Measurements from ENCODE around the gene DAGLB.
"Not testable (repeated sequence)": the region's sequence is repeated elsewhere in the genome, so short reads cannot be mapped to it uniquely, and the experiment has no call there.

The DAGLB gene

DNA sequence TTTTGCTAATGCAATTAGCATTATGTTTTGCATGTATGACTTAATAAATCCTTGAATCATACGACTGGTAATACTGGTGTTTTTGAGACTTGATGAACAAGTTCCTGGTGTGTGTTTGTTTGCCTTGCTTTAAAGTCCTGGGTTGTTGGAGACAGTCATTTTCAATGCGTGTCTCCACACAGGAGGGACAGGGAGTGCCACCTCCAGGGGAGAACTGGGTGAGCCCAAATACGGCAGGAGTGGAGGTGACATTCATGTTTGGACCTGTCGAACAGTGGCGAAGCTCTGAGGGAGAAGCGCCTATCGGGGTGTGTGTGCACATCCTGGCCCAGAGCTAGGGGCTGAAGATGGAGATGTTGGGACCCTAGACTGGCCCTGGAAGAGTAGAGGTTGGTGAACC, 43.8 kb downstream of the DAGLB start:
- Mint-ChIP-seq H3K9me3 (no peaks in the 10 kb centered on the region), H3K4me1 (ENCODE audit: low read depth) (peaks cover 6% of the 10 kb centered on the region), H3K27me3 (no peaks in the 10 kb centered on the region), H3K36me3 (ENCODE audit: low read depth) (peaks cover 92% of the 10 kb centered on the region), H3K4me3 (no peak overlapping the region), H3K27ac (peak overlapping the region; percentile 57)
- no peak for DNase-seq

DNA sequence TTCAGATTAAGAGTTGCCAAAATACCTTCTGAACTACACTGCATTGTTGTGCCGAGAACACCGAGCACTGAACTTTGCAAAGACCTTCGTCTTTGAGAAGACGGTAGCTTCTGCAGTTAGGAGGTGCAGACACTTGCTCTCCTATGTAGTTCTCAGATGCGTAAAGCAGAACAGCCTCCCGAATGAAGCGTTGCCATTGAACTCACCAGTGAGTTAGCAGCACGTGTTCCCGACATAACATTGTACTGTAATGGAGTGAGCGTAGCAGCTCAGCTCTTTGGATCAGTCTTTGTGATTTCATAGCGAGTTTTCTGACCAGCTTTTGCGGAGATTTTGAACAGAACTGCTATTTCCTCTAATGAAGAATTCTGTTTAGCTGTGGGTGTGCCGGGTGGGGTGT, 45.0 kb downstream of the DAGLB start:
- no peaks in the 10 kb centered on the region for H3K27me3 Mint-ChIP-seq
- H3K36me3 Mint-ChIP-seq (ENCODE audit: low read depth) = peaks cover 94% of the 10 kb centered on the region
- no peak overlapping the region for H3K4me3 Mint-ChIP-seq
- DNase-seq = no peak
- peak overlapping the region; percentile 39 for H3K27ac Mint-ChIP-seq
- H3K4me1 Mint-ChIP-seq (ENCODE audit: low read depth) = peaks cover 14% of the 10 kb centered on the region
- H3K9me3 Mint-ChIP-seq = no peaks in the 10 kb centered on the region

DNA sequence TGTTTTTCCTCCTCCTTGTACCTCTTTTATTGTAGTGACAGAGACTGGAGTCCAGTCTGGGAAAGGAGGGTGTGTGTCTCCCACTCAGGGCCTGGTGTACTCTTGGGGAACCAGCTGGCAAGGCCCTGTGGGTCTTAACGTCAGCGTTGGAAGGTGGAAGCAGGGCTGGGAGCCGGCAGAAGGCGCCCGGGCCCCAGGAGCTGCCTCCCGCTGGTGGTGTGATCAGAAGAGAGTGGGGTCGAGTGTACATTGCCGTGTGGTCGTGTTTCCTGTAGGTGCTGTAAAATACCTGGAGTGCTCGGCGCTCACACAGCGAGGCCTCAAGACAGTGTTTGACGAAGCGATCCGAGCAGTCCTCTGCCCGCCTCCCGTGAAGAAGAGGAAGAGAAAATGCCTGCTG, 45.7 kb downstream of the DAGLB start:
- H3K27me3 Mint-ChIP-seq = no peaks in the 10 kb centered on the region
- H3K36me3 Mint-ChIP-seq (ENCODE audit: low read depth) = peaks cover 93% of the 10 kb centered on the region
- H3K9me3 Mint-ChIP-seq = no peaks in the 10 kb centered on the region
- no peak for DNase-seq
- H3K4me1 Mint-ChIP-seq (ENCODE audit: low read depth) = peaks cover 17% of the 10 kb centered on the region
- H3K4me3 Mint-ChIP-seq = no peak overlapping the region
- H3K27ac Mint-ChIP-seq = peak overlapping the region; percentile 64

DNA sequence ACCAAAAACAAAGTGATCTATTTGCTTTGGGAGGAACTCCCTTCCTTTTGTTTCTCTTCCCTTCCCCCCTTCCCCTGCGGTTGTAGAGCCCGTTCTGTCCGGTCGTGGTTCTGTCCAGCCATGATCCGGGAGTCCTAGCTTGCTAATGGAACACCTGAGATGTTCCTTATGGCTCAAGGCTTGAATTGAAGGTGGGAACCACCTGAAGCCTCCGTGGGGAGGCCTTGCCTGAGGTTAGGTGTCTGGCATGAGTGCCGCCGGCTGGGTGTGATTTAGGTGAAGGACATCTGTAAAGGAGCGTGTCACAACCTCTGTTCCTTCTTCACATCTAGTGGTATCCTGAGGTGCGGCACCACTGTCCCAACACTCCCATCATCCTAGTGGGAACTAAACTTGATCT, 46.2 kb downstream of the DAGLB start:
- Mint-ChIP-seq H3K4me3 (no peak overlapping the region), H3K4me1 (ENCODE audit: low read depth) (peaks cover 17% of the 10 kb centered on the region), H3K36me3 (ENCODE audit: low read depth) (peaks cover 90% of the 10 kb centered on the region), H3K27me3 (no peaks in the 10 kb centered on the region), H3K27ac (peak overlapping the region; percentile 79), H3K9me3 (no peaks in the 10 kb centered on the region)
- DNase-seq = no peak

DNA sequence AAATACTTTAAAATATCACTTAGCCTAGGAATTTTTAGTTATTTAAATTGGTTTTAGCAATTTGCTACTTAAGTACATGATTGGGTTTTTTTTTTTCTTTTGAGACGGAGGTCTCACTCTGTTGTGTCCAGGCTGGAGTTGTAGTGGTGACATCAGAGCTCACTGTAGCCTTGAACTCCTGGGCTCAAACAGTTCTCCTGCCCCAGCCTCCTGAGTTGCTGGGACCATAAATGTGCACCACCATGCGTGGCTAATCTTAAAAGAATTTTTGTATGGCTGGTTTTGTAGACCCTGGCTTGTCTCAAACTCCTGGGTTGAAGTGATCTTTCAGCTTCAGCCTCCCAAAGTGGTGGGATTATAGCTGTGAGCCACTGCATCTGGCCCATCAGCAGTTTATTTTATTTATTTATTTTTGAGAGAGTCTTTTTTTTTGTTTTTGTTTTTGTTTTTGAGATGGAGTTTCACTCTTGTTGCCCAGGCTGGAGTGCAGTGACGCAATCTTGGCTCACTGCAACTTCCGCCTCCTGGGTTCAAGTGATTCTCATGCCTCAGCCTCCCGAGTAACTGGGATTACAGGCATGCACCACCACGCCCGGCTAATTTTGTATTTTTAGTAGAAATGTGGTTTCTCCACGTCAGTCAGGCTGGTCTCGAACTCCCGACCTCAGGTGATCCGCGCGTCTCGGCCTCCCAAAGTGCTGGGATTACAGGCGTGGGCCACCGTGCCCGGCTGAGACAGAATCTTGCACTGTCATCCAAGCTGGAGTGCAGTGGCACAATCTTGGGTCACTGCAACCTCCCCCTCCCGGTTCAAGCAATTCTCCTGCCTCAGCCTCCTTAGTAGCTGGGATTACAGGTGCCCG, 47.3 kb downstream of the DAGLB start:
- peaks cover 28% of the 10 kb centered on the region for H3K4me1 Mint-ChIP-seq (ENCODE audit: low read depth)
- H3K36me3 Mint-ChIP-seq (ENCODE audit: low read depth) = peaks cover 89% of the 10 kb centered on the region
- peak overlapping the region; percentile 76 for H3K27ac Mint-ChIP-seq
- not testable (repeated sequence) for DNase-seq, H3K27me3 Mint-ChIP-seq, H3K9me3 Mint-ChIP-seq, H3K4me3 Mint-ChIP-seq

DNA sequence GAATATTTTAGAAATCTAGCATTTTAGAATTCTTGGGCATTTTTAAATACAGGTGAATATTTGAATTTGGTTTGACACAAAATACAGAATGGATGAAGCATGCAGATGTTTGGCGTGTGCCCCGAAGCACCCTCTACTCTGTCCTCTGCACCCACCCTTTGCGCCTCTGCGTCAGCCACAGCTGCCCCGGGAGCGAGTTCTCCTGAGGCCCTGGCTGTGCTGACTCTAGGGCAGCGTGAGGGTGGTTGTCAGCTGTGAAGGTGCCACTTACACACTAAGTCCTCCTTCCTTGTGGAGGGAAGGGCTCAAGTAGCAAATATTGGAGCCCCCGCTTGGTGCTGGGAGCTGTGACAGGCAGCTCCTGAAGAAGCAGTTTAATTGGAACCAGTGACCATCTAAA, 48.4 kb downstream of the DAGLB start:
- peaks cover 88% of the 10 kb centered on the region for H3K36me3 Mint-ChIP-seq (ENCODE audit: low read depth)
- no peaks in the 10 kb centered on the region for H3K9me3 Mint-ChIP-seq
- peaks cover 36% of the 10 kb centered on the region for H3K4me1 Mint-ChIP-seq (ENCODE audit: low read depth)
- H3K4me3 Mint-ChIP-seq = no peak overlapping the region
- DNase-seq = no peak
- peak overlapping the region; percentile 79 for H3K27ac Mint-ChIP-seq
- H3K27me3 Mint-ChIP-seq = no peaks in the 10 kb centered on the region

DNA sequence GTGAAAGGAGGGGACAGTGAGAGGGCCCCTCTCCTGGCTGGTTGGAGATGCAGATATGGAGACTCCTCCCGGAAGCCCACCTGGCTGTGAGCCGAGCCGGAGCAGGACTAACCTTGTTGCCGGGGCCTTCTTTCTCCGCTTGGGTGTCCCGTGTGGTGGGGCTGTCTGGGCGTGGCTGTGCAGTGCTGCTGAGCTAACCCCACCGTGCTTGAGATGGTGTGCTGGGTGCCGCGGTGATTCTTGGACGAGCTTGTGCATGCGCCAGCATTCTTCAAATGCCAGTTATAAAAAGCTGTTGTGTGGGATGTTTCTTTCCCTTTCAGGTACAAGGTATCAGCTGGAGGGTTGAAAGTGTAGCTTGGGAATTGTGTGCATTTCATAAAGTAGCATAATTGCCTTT, 48.8 kb downstream of the DAGLB start:
- Mint-ChIP-seq H3K9me3 (no peaks in the 10 kb centered on the region), H3K27me3 (no peaks in the 10 kb centered on the region), H3K4me1 (ENCODE audit: low read depth) (peaks cover 40% of the 10 kb centered on the region), H3K36me3 (ENCODE audit: low read depth) (peaks cover 88% of the 10 kb centered on the region), H3K27ac (peak overlapping the region; percentile 79), H3K4me3 (no peak overlapping the region)
- DNase-seq = no peak

DNA sequence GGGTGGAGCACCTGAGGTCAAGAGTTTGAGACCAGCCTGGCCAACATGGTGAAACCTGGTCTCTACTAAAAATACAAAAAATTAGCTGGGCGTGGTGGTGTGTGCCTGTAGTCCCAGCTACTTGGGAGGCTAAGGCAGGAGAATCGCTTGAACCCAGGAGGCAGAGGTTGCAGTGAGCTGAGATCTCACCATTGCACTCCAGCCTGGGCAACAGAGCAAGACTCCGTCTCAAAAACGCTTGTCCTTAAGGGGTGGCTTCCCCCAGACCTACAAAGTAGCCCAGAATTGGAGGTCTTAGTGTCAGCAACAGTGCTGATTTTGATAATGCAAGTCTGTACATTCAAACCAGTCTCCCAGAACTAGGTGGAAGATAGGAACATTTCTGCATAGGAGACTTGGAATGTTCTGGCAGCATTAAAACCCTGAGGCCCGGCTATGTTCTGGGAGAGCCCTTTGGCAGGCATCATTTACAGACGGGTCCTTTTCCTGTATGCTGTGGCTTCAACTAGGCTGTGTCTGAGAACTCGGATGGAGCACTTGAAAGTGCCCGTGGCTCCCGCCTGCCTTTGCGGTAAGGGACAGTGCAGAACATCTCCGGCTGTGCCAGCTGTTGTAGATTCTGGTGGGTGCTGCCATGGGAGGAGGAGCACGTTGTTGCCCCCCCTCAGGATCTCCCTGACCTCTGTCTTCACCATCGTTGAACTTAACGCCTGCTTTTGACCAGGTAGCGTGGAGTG, 49.8 kb downstream of the DAGLB start:
- H3K36me3 Mint-ChIP-seq (ENCODE audit: low read depth) = peaks cover 88% of the 10 kb centered on the region

DNA sequence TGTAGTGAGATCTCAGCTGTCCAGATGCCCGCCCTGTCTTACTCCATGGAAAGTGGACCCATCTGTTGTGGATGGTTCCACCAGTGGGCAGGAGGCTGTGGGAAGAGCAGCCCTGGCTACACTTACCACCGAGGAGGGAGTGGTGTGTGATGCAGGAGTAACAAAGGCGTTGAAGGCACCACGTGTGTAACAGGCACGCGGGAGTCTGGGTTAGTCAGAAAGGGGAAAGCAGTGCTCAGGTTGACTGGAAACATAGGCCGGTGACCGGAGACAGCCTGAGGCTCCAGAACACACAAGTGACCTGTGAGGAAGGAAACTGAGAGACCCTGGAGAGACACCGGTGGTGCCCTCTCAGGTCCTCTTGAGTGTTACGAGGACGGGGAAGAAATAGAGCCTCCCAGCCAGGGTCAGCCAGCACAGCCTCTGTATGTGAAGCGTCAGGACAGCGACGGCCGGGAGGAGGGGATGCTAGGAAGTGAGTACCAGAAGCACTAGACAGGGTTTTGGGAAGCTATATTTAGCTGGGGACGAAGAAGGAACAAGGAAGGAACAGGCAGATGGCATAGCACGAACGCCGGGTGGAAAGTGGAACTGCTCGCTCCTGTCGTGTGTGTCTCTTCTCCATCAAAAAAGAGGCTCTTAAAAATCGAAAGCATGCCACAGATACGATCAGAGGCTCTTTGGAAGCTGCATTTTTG, 51.7 kb downstream of the DAGLB start:
- H3K4me3 Mint-ChIP-seq = no peak overlapping the region

More for the DNA sequence above, 49.8 kb downstream of the DAGLB start:
- H3K27me3 Mint-ChIP-seq, DNase-seq, H3K9me3 Mint-ChIP-seq, H3K4me3 Mint-ChIP-seq: not testable (repeated sequence)
- peak overlapping the region; percentile 61 for H3K27ac Mint-ChIP-seq
- peaks cover 50% of the 10 kb centered on the region for H3K4me1 Mint-ChIP-seq (ENCODE audit: low read depth)

DNA sequence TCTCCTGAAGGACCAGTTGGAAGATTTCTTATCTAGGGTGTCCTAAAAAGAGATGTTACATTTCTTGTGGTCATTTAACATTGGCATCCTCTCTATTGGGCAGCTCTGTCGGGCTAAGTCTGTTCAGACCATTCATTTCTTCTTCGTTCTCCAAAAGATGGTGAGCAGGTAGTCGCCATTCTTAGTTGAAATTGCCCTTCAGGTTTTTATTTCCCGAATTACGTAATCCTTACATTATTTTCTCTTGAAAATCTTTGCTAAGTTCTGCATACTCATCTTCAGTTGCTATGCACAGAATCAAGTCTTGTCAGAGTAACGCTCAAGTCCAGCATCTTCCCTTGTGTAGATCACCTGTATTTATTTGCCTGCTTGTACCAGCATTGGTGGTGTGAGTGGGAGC, 53.6 kb downstream of the DAGLB start:
- H3K9me3 Mint-ChIP-seq = no peaks in the 10 kb centered on the region
- H3K27me3 Mint-ChIP-seq = no peaks in the 10 kb centered on the region
- H3K36me3 Mint-ChIP-seq (ENCODE audit: low read depth) = peaks cover 81% of the 10 kb centered on the region
- H3K27ac Mint-ChIP-seq = peak overlapping the region; percentile 93
- no peak overlapping the region for H3K4me3 Mint-ChIP-seq
- no peak for DNase-seq
- H3K4me1 Mint-ChIP-seq (ENCODE audit: low read depth) = peaks cover 66% of the 10 kb centered on the region

More for the DNA sequence above, 51.7 kb downstream of the DAGLB start:
- no peaks in the 10 kb centered on the region for H3K27me3 Mint-ChIP-seq
- peaks cover 88% of the 10 kb centered on the region for H3K36me3 Mint-ChIP-seq (ENCODE audit: low read depth)
- peaks cover 69% of the 10 kb centered on the region for H3K4me1 Mint-ChIP-seq (ENCODE audit: low read depth)
- peak overlapping the region; percentile 87 for H3K27ac Mint-ChIP-seq
- no peak for DNase-seq
- no peaks in the 10 kb centered on the region for H3K9me3 Mint-ChIP-seq

DNA sequence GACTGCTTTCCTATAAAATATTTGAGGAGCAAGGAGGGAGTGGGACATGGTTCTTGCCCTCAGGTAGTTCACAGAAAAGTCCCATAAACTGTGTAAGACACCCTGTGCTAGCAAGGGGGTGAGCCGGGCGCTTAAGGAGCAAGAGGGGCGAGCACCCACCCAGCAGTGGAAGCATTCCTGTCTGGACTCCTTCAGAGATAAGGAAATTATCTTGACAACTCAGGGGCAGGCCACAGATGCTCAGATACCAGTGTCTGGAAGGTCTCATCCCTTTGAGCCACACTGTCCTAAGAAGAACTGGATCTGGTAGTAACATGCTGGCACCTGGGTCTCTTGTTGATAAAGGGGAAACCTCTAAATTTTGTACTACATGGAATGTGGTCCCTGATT, 54.1 kb downstream of the DAGLB start:
- Mint-ChIP-seq H3K4me1 (ENCODE audit: low read depth) (peaks cover 65% of the 10 kb centered on the region), H3K36me3 (ENCODE audit: low read depth) (peaks cover 78% of the 10 kb centered on the region), H3K4me3 (no peak overlapping the region), H3K9me3 (no peaks in the 10 kb centered on the region), H3K27ac (peak overlapping the region; percentile 93), H3K27me3 (no peaks in the 10 kb centered on the region)
- DNase-seq = no peak

DNA sequence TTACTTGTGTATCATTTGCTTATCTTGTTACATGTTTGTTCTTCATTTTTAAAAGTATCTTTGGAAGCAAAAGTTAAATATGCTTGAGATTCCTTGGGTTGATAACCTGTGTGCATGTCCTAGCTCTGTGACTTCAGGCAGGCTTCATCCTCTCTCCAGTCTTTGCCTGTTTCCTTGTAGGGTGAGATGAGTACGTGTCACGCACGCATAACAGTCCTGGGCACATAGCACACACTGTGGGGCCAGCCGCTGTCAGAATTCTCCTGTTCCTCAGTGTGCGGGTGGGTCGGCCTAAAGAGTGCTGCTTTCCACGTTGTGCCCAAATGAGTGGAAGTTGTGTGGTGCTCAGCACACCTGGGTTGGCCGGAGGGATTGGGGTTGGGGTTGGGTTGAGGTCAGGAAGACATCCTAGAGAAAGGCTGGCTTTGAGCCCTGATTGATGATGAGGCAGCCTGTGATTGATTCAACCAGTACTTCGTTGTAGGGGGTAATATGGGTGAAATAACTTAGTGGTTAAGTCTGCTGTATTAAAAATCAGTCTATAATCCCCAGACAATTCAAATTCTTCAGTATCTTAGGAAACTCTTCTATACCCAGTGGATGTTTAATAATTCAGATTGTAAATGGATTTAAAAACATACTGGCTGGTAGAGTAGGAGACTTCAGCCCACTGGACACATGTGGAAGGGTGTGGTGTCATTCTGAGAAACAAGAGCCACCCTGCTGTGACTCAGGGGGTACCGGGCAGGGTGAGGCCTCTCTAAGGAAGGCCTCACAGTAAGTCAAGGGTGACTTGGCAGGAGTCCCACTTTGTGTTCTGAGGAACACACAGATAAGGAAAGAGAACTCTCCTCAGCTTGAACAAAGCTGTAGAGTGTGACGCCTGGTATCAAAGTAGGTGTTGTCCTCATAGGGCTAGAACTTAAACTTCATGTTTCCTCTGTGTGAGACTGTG, 54.8 kb downstream of the DAGLB start:
- no peak for DNase-seq
- Mint-ChIP-seq H3K4me3 (no peak overlapping the region), H3K9me3 (no peaks in the 10 kb centered on the region), H3K36me3 (ENCODE audit: low read depth) (peaks cover 78% of the 10 kb centered on the region), H3K27ac (peak overlapping the region; percentile 93), H3K27me3 (no peaks in the 10 kb centered on the region), H3K4me1 (ENCODE audit: low read depth) (peaks cover 63% of the 10 kb centered on the region)

DNA sequence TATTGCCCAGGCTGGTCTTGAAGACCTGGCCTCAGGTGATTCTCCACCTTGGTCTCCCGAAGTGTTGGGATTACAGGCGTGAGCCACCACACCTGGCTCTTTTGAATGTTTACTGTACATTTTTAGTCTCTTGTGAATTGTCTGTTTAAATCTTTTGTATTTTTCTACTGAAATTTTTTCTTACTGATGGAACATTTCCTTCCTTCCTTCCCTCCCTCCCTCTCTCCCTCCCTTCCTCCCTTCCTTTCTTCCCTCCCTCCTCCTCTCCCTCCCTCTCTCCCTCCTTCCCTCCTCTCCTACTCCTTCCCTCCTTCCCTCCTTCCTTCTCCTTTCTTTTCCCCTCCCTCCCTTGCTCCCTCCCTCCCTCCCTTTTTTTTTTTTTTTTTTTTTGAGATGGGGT, 58.0 kb downstream of the DAGLB start:
- peaks cover 69% of the 10 kb centered on the region for H3K4me1 Mint-ChIP-seq (ENCODE audit: low read depth)
- H3K36me3 Mint-ChIP-seq (ENCODE audit: low read depth) = peaks cover 78% of the 10 kb centered on the region
- H3K9me3 Mint-ChIP-seq = no peaks in the 10 kb centered on the region
- no peak for DNase-seq
- no peaks in the 10 kb centered on the region for H3K27me3 Mint-ChIP-seq
- no peak overlapping the region for H3K4me3 Mint-ChIP-seq
- H3K27ac Mint-ChIP-seq = no peak overlapping the region
